NCI-H526 (cell line): ENCODE measurements around the gene MAN1C1.

Source experiments
- DNase-seq, 2 experiments: peaks; one replicate each; lab custom pipeline; 2025; lab: John Stamatoyannopoulos, UW

MAN1C1 gene

GRCh38 chr1:25763493-25763892 lies 146.9 kb downstream of the MAN1C1 start:
- no peak for DNase-seq

DNA sequence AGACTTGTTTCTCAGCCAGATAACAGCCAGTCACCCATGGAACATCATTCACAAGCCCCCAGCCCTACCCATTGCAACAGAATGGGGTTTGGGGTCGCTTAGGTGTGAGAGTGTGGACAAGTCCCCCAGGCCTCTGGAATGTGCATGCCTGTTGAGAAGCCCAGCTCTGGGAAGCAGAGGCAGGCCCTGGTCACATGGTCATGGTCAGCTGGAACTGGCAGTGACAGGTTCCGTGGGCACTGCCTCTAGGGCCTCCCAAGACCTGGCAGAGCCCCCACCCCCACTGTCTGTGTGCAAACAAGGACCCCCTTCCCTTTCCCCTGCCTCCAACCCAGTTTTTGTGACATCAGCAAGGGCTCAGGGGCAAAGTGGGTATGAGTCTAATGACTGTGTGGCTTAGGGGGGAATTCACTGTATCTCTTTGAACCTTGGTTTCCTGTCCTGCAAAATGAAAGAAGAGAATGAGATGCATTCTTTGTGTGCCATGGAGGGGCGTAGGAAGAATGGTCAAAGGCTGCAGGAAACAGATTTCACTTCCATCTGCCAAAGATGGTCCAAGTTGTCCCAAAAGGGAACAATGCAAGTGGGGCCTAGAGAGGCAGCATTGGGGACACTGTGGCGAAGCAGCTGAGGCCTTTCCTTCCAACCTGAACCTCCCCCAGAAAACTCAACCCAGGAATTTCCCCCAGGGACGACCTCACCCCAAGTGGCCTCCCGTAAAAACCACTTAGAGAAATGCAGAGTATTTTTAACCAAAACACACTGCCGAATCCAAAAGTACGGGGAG lies 148.7 kb downstream of the MAN1C1 start:
- no peak for DNase-seq

- no peak for DNase-seq
Measured at GRCh38 chr1:25765923-25766589, 149.5 kb downstream of the MAN1C1 start.

DNA sequence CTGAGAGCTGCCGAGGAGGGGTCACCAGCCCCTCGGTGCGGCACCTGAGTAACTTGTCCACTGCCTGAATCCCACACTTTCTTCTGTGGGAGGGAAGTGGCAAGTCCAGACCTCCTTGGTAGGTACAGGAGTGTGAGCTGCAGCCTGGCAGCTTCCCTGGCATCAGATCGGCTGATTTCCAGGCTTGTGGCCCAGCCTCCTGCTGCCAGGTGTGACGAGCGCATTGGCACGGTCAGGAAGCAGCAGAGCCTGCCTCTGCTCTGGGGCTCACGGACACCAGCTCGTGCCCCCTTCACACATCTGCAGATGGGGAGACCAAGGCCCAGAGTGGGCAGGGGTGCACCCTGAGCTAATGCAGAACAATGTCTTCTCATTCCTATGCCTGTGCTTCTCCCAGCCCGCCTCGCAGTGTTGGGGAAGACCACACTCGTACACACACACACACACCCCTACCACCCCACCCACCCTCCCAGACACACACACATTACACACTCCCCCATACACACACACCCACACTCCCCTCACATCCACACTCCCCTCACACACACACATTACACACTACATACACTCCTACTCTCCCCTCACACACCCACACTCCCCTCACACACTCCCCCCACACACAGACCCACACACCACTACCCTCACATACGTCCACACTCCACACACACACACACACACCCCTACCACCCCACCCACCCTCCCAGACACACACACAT lies 150.3 kb downstream of the MAN1C1 start:
- DNase-seq = no peak

- DNase-seq = no peak
Measured at GRCh38 chr1:25767437-25767770, 150.8 kb downstream of the MAN1C1 start.

- DNase-seq = no peak
Measured at GRCh38 chr1:25768999-25769398, 152.4 kb downstream of the MAN1C1 start.

DNA sequence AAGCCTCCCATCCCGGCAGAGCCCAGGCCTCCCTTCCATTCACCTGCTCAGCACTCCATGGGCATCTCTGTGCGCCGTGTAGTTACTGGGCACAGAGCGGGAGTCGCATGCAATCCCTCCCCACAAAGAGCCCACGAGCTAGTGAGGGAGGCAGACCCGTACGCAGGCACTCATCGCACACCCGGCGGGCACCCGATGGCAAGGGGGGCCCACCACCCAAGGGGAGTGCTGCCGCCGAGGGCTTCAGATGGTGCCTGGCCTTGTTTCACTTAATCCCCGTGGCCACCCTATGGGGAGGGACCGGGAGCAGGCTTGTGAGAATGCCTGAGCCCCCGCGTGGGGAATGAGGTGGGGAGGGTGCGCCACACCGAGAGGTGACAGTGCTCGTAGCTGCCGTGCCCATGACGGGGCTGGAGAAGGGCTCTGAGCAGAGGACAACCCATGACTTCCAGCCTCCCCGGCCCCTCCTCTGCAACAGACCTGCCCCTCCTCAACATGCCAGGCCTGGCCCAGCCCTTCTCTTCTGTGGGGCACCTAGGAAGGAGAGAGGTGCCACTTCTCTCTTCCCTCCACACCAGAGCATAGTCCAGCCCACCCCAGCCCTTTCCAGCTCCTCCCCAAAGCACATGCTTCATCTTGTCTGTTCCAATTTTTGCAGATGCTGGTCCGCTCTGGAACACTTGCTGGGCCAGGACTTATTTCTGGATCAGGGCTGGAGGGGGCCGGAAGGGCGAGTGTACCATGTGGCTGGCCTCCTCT lies 153.2 kb downstream of the MAN1C1 start:
- no peak for DNase-seq

DNA sequence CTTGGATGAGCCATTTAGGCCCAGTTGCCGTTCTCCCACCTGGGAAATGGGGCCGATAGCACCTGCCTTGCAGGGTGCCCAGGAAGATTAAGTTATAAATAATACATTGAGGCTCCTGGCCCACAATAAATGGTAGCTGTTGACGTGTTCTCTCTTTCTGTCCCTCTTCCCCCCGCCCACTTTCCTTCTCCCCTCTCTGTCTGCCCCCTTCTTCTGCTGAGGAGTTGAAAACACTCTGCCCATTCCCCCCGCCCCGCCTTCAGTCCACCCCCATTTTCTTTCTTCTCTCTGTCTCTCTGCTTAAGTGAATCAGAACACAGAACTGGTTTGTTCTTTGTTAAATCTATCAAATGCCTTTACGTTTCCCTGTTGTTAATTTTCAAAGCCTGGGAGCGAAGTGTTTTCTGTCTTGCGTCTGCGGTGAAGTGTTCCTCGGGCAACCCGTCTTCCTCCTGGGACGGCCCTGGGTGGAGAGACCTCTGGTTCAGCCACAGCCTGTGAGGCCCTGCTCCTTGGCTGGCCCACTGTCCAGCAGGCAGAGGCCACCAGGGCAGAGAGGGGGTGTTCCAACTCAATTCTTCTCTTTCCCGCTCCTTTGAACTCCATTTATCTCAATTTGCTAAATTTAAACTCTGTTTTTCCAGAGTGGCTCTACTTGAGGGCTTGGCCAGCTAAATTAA lies 154.1 kb downstream of the MAN1C1 start:
- DNase-seq = no peak

DNA sequence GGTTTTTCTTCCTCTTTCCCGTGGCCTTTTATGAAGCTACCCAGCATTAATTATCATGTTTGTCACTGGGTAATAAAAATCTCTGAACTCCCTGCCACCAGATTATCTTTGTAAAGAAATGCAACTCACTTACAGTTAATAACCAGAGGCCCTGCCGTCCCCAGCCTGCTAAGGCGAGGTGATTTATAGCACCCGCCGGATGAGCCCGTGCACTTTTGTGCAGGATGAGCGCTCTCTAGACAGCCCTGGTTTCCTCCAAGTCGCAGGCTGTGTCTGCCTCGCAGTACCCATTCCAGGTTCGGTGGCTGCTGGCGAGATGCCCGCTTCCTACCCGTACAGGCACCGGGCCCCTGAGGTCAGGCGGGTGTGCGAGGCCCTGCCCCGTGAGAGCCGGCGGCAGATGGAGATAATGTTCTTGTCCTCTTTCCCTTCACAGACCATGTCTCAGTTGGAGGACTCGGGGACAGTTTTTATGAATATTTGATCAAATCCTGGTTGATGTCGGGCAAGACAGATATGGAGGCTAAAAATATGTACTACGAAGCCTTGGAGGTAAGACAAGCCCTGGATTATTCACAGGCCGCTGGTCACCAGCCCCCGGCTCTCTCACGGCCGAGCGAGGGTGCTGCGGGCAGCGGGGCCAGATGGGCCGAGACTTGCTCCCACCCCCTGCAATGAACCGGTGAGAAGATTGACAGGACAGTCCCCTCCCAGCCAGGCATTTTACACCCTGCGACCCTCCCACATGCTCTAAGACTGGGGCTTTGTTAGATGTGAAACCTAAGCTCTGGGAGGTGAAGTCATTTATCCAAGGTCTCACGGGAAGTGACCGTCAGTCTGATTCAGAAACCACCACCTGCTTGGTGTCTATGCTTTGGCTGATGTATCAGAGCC lies 154.9 kb downstream of the MAN1C1 start:
- peak in 1 of 2 experiments; percentile 32 for DNase-seq

- DNase-seq = no peak
Measured at GRCh38 chr1:25772164-25772563, 155.6 kb downstream of the MAN1C1 start.

DNA sequence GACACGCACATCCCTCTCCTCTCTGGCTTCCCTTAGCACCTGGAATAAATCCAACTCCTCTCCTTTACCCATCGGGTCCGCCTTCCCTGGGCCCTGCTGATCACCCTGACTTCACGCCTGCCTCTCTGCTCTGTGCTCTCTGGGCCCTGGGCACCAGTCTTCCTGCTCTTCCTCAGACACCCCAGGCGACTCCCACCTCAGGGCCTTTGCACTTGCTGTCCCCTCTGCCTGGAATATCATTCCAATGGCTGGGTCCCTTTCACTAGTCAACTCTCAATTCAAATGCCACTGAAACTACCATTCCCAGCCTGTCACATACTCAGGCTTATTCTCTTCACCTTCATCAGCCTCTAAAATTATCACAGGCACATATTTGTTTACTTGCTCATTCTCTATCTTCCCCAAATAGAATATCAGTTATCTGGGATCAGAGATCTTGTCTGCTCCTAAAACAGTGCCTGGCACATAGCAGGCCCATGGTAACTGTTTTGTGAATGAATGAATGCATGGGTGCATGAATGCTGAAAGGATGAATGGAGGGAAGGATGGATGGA lies 156.2 kb downstream of the MAN1C1 start:
- no peak for DNase-seq

DNA sequence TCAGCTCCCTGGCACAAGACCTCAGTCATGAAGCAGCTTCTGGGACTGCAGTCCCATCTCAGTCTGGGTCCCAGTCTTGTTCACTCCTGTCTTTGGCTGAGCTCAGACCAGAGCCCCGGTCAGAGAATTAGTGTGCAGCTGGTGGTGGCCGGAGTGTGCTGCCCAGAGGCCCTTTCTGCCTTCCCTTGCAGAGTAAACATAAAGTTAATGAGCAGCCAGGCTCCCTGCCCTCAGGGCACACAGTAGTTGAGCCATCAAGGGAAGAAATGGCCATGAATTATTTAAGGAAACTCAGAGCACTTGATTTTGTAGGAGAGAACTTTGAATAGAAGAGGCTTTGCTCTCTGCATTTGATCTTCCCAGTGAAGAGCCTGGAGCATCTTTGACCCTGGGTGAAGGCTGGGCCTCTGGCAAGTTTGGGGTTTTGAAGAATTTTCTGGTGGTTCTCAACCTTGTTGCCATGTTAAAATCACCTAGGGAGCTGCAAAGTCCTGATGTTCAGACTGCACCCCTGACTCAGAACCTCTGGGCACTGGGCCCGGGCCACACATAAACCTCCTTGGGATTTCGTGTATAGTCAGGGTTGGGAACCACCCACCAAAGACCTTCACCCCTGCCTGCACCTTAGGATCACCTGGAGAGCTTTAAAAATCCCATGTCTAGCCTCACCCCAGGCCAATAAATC lies 157.0 kb downstream of the MAN1C1 start:
- DNase-seq = peak in 1 of 2 experiments; percentile 31

GRCh38 chr1:25774206-25774803 lies 157.7 kb downstream of the MAN1C1 start:
- no peak for DNase-seq

DNA sequence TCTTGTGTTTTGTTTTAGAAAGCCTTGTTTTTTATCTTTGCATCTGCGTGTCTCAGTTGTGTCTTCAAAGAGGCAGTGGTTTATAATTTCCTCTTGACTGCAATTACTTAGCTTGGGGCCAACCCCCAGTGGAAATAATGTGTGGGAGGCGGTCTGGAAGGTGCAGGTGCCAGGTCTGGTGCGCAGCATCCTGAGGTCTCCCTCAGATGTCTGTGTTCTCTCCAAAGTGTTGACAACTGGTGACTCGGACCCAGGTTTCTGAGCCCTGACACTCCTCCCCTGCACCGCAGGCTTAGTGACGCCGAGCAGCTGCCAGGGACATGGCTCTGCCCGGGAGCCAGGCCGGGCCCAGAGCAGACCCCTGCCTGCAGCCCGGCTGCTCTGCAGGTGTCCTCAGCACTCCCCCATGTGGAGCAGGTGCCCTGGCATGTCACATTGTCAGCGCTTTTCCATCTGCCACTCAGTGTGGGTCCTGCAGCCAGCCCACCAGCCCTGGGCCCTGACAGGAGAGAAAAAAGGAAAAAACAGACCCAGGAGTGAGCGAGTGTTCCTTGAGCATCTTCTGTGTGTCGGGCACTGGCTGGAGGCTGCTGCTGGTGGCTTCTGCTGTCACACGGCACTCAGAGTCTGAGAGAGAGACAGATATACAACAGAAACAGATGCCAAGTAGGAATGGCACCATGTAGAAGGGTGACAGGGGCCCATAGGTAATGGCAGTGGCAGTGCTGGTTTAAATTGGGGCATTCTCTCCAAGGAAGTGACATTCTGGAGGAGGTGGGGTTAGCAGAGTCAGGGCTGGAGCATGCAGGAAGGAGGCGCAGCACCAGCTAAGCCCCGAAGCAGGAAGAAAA lies 158.6 kb downstream of the MAN1C1 start:
- DNase-seq = peak in 1 of 2 experiments; percentile 37

- no peak for DNase-seq
Measured at GRCh38 chr1:25779388-25779787, 162.8 kb downstream of the MAN1C1 start.

DNA sequence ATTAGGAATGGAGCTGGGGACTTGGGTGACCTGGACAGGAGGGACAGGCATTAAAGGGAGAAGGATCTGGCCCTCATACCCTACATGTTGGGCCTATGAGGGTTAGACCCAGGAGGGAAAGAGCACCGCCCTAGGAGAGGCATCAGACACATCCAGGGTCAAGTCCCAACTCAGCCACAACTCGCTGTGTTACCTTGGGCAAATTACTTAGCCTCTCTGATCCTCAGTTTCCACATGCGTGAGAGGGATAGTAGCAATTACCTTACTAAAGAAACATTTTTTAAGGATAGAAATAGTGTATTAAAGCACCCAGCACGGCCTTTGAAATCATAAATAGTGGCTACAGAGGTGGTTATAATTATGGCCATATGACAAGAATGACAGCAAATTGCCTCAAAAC lies 163.3 kb downstream of the MAN1C1 start:
- DNase-seq = no peak

- no peak for DNase-seq
Measured at GRCh38 chr1:25780318-25781129, 163.9 kb downstream of the MAN1C1 start.

DNA sequence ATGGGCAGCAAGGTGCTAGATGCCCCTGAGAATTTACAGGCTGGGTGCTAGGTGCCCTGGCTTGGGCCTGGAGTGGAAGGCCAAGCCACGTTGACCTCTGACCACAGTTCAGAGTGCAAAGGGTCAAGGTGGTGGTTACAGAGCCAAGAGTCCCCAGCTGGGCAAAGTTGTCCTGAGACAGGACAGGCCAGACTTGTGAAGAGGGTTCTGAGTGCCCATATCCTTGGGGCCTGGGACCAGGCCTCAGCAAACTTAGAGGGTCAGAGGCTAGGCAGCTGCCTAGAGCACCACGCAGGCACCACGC lies 164.5 kb downstream of the MAN1C1 start:
- no peak for DNase-seq
